Mesodermal cell (in vitro differentiated cells): ENCODE data around the gene TRMT10B.
A peak's percentile ranks its signal among the peaks of the same experiment; 100 is the strongest.
"Not testable (repeated sequence)": the region's sequence is repeated elsewhere in the genome, so short reads cannot be mapped to it uniquely, and the experiment has no call there.

ENCODE experiments used
- H3K27ac ChIP-seq: 2 replicates; pipeline ENCODE4 v1.7.0; 2013; ENCODE audit warnings: mild to moderate bottlenecking, low read depth, low read length, moderate library complexity; ENCODE audit not compliant: severe bottlenecking
- H3K36me3 ChIP-seq: 2 replicates; pipeline ENCODE4 v1.7.1; 2013; ENCODE audit warnings: mild to moderate bottlenecking, low read length, moderate library complexity; ENCODE audit not compliant: control insufficient read depth, insufficient read depth
- H3K4me1 ChIP-seq: one replicate; pipeline ENCODE4 v1.7.1; 2013; ENCODE audit warnings: mild to moderate bottlenecking, low read length; ENCODE audit not compliant: insufficient read depth, control insufficient read depth, poor library complexity, severe bottlenecking
- H3K4me3 ChIP-seq: 2 replicates; pipeline ENCODE4 v1.7.0; 2013; ENCODE audit warnings: low read length, control low read depth, mild to moderate bottlenecking; ENCODE audit not compliant: insufficient read depth, poor library complexity, severe bottlenecking; ENCODE audit errors: extremely low read depth
- H3K9me3 ChIP-seq: 2 replicates; pipeline ENCODE4 v1.7.1; 2013; ENCODE audit warnings: mild to moderate bottlenecking, low read length, moderate library complexity; ENCODE audit not compliant: control insufficient read depth
- WGBS, 2 experiments: methylation state at CpG; one replicate each; pipeline ENCODE4 v1.1.5; 2013; ENCODE audit warnings: missing lambda C conversion rate in 2 of 2; ENCODE audit not compliant: insufficient coverage in 2 of 2; 5-methylcytosine and 5-hydroxymethylcytosine counted together

TRMT10B gene

GRCh38 chr9:37800631-37801286 is 47.2 kb downstream of the TRMT10B start, which contains the start of gene DCAF10:
TSS of gene DCAF10 (plus strand) at chr9:37800797. CDS start at chr9:37800867, 70 bp downstream.
- H3K4me3 ChIP-seq = peak within 1 kb of the TSS; percentile 90
- peaks cover 9% of the 10 kb centered on the region for H3K36me3 ChIP-seq
- peak within 1 kb of the TSS; percentile 73 for H3K27ac ChIP-seq
- peaks cover 4% of the 10 kb centered on the region for H3K4me1 ChIP-seq
- no peaks in the 10 kb centered on the region for H3K9me3 ChIP-seq
- 0% methylated on average over 41 to 53 of the region's 72 CpGs for WGBS, 2 experiments

DNA sequence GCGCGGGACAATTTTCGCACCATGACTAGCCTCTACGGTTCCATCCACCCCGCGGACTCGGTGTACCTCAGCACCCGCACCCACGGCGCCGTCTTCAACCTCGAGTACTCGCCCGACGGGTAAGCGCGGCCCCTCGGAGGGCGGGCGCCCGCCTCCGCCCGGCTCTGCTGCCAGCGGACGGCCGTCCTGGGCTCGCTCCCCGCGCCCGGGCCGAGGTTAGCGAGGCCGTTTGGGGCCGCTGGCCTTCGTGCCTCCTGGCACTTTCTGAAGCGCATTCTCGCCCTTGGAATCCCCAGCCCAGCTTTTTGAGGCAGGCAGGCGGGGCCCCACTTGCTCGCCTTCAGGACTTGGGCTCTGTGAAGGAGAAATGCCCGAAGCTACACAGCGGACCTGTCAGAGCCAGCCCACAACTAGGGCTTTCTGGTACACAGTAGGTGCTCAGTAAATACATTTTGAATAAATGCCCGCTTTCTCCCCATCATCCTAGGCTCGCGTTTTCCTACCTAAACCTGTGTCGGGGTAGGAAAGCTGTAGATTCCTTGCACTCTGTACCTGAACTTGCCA is 47.8 kb downstream of the TRMT10B start:
- 1% methylated on average over 27 to 41 of the region's 45 CpGs for whole genome bisulfite sequencing, 2 experiments
- Histone ChIP-seq H3K9me3 (no peaks in the 10 kb centered on the region), H3K27ac (peak overlapping the region; percentile 73), H3K4me1 (peaks cover 4% of the 10 kb centered on the region), H3K4me3 (peak overlapping the region; percentile 90), H3K36me3 (peaks cover 9% of the 10 kb centered on the region)

GRCh38 chr9:37801959-37802711 is 48.5 kb downstream of the TRMT10B start:
- Histone ChIP-seq H3K9me3 (no peaks in the 10 kb centered on the region), H3K36me3 (peaks cover 9% of the 10 kb centered on the region), H3K4me1 (peaks cover 4% of the 10 kb centered on the region), H3K27ac (no peak overlapping the region), H3K4me3 (peak overlapping the region; percentile 90)
- WGBS, 2 experiments = 64 to 70% methylated on average over 6 to 10 of the region's 10 CpGs

DNA sequence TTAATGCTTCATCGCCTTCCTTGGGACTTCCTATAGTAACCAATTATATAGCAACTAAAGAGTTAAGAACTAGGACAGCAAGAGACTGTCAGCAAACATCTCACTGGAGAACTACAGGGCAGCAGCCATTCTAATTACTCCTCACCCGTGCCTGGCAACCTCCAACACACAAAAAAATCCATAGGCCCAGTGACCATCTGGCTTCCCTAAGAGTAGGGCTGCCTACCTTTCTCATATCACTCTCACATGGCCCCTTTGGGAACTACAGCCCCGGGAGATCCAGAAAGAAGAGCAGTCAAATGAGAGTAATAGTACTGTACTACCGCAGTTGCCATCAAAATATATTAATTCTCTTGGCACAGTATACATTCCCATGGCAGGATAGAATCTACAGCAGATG is 52.7 kb downstream of the TRMT10B start:
- no peak overlapping the region for H3K27ac ChIP-seq
- no peak overlapping the region for H3K4me3 ChIP-seq
- H3K4me1 ChIP-seq = peaks cover 4% of the 10 kb centered on the region
- WGBS, 2 experiments = 60 to 88% methylated on average over 1 to 2 of the region's 4 CpGs
- H3K9me3 ChIP-seq = no peaks in the 10 kb centered on the region
- H3K36me3 ChIP-seq = peaks cover 23% of the 10 kb centered on the region

- peaks cover 20% of the 10 kb centered on the region for H3K36me3 ChIP-seq
- not testable (repeated sequence) for H3K4me3 ChIP-seq, H3K27ac ChIP-seq, H3K9me3 ChIP-seq, H3K4me1 ChIP-seq
- WGBS, 2 experiments = 94 to 96% methylated on average over 11 to 14 of the region's 15 CpGs
These were observed 56.1 kb downstream of the TRMT10B start for GRCh38 chr9:37809676-37810075.

- Histone ChIP-seq H3K4me3 (no peak overlapping the region), H3K4me1 (no peaks in the 10 kb centered on the region), H3K27ac (no peak overlapping the region), H3K9me3 (no peaks in the 10 kb centered on the region), H3K36me3 (peaks cover 24% of the 10 kb centered on the region)
- 100% methylated on average over 2 to 5 of the region's 6 CpGs for WGBS, 2 experiments
These were observed 58.4 kb downstream of the TRMT10B start for GRCh38 chr9:37811906-37812476.

DNA sequence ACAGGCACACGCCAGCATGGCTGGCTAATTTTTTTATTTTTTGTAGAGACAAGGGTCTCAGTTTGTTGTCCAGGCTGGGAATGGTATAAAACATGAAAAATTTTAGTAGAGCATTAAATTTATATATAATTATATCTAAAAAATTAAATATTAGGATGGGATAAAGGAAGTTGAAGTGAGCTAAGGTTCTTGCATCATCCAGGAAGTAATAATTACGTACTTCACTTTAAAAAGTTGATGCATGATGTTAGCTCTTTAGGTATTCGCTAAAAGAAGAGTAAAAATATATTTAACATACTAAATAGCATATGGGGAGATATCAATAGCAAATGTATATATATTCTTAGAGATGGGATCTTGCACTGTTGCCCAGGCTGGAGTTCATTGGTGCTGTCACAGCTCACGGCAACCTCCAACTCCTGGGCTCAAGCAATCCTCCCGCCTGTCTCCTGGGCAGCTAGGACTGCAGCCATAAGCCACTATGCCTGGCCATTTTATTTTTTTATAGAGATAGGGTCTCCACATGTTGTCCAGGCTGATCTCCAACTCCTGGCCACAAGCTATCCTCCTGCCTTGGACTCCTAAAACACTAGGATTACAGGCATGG is 59.3 kb downstream of the TRMT10B start:
- no peak overlapping the region for H3K4me3 ChIP-seq
- H3K36me3 ChIP-seq = peaks cover 22% of the 10 kb centered on the region
- WGBS, 2 experiments = 90 to 94% methylated on average over 2 of the region's 5 CpGs
- H3K27ac ChIP-seq = no peak overlapping the region
- H3K9me3 ChIP-seq = no peaks in the 10 kb centered on the region
- H3K4me1 ChIP-seq = no peaks in the 10 kb centered on the region

DNA sequence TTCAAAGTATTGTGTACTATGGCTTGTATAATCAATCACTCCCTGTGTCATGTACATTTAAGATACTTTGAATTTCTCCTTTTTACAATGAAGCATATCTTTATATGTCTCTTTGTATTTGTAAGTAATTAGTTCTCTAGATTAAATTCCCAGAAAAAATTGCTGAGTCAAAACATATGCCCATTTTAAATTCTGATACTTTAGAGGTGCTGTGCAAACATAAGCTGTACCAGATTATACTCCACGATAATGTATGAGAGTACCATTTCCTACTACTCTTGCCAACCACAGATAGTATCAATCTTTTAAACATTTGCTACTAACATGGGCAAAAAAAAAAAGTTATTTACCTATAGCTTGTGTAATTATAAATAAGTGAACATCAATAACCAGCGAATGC is 65.2 kb downstream of the TRMT10B start:
- H3K4me3 ChIP-seq = no peak overlapping the region
- peaks cover 13% of the 10 kb centered on the region for H3K36me3 ChIP-seq
- no peak overlapping the region for H3K27ac ChIP-seq
- H3K9me3 ChIP-seq = no peaks in the 10 kb centered on the region
- H3K4me1 ChIP-seq = no peaks in the 10 kb centered on the region
- no CpG with 5 or more reads among the region's 2 CpGs for WGBS, 2 experiments

- Histone ChIP-seq H3K36me3 (peaks cover 16% of the 10 kb centered on the region), H3K27ac (no peak overlapping the region), H3K4me3 (no peak overlapping the region), H3K9me3 (no peaks in the 10 kb centered on the region), H3K4me1 (no peaks in the 10 kb centered on the region)
- 89 to 100% methylated on average over 2 to 3 of the region's 5 CpGs for WGBS, 2 experiments
These were observed 66.5 kb downstream of the TRMT10B start for GRCh38 chr9:37820142-37820541.

DNA sequence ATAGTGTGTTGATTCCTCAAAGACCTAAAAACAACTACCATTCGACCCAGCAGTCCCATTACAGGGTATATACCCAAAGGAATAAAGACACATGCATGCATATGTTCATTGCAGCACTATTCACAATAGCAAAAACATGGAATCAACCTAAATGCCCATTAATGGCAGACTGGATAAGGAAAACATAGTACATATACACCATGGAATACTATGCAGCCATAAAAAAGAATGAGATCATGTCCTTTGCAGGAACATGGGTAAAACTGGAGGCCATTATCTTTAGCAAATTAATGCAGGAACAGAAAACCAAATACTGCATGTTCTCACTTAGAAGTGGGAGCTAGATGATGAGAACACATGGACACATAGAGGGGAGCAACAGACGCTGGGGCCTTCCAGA is 71.6 kb downstream of the TRMT10B start:
- H3K9me3 ChIP-seq, H3K27ac ChIP-seq, H3K4me3 ChIP-seq, H3K4me1 ChIP-seq: not testable (repeated sequence)
- WGBS, 2 experiments = 90 to 100% methylated on average over 2 of the region's 2 CpGs
- peaks cover 44% of the 10 kb centered on the region for H3K36me3 ChIP-seq
